Astrocyte (in vitro differentiated cells and primary cell): Measurements from ENCODE around the gene CBLN3.

Experiments used
- EZH2 ChIP-seq: IDR thresholded peaks from 2 replicates; pipeline ENCODE4 v1.6.1; 2012; ENCODE audit warnings: mild to moderate bottlenecking, low read length, inconsistent platforms; ENCODE audit not compliant: insufficient read depth
- TF ChIP-seq, protein P1 (sequence below): IDR thresholded peaks from 2 replicates; pipeline ENCODE4 v1.5.1; 2011; ENCODE audit warnings: low read depth, mild to moderate bottlenecking, inconsistent platforms, low read length, moderate library complexity; ENCODE audit not compliant: insufficient read depth

DNA sequence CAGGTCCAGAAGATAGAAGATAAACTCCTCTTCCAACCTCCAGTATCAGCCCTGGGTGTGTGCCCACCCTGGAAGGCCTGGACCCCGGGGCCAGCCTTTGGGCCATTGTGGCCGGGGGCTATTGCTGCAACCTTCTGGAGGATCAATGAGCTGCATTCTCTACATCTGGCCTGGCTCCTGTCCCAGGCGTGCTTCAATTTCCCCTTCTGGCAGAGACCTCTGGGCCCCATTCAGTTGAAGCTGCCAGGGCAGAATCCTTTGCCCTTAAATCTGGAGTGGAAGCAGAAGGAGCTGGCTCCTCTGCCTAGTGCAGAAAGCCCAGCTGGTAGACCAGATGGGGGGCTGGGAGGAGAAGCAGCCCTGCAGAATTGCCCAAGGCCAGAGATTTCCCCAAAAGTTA is 20.7 kb downstream of the CBLN3 start:
- TF ChIP-seq EZH2: no peak
- TF ChIP-seq, protein P1, sequence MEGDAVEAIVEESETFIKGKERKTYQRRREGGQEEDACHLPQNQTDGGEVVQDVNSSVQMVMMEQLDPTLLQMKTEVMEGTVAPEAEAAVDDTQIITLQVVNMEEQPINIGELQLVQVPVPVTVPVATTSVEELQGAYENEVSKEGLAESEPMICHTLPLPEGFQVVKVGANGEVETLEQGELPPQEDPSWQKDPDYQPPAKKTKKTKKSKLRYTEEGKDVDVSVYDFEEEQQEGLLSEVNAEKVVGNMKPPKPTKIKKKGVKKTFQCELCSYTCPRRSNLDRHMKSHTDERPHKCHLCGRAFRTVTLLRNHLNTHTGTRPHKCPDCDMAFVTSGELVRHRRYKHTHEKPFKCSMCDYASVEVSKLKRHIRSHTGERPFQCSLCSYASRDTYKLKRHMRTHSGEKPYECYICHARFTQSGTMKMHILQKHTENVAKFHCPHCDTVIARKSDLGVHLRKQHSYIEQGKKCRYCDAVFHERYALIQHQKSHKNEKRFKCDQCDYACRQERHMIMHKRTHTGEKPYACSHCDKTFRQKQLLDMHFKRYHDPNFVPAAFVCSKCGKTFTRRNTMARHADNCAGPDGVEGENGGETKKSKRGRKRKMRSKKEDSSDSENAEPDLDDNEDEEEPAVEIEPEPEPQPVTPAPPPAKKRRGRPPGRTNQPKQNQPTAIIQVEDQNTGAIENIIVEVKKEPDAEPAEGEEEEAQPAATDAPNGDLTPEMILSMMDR: no peak
